H54 (cell line): ENCODE results near the gene RAB29.

ENCODE experiments used
- DNase-seq: peaks from one replicate; pipeline ENCODE4 v3.0.0; 2011; ENCODE audit warnings: low spot score, mixed read lengths; ENCODE audit not compliant: insufficient read length
- FAIRE-seq: peaks from 3 replicates; lab custom pipeline; 2011; peaks lifted over from hg19 to GRCh38; lab: Jason Lieb, UNC
- POLR2A ChIP-seq: IDR thresholded peaks from 2 replicates; pipeline ENCODE4 v1.6.1; 2011; ENCODE audit warnings: low read depth, mild to moderate bottlenecking, low read length

Gene RAB29

GRCh38 chr1:205805082-205805711, 29.9 kb upstream of the RAB29 start:
- DNase-seq (no peak), FAIRE-seq (no peak)
- no peak for TF ChIP-seq POLR2A

GRCh38 chr1:205804605-205805004, 29.3 kb upstream of the RAB29 start:
- TF ChIP-seq POLR2A = no peak

DNA sequence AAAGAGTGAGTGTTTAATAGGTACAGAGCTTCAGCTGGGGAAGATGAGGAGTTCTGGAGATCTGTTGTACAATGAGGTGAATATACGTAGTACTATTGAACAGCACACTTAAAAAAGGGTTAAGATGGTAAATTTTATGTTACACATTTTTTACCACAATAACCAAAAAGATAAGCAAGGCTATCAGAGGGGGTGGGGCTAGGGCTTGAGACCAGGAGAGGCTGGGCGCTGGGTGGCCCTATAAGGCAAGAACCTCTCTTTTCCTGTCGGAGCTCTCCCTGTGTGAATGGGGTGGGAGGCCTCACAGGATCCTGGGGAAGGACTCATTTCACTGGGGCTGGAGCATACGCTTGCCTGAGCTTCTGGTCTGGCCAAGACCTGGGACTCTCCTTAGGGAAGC, 28.7 kb upstream of the RAB29 start:
- TF ChIP-seq POLR2A = no peak
- no peak for FAIRE-seq
- no peak for DNase-seq

More at GRCh38 chr1:205804605-205805004, 29.3 kb upstream of the RAB29 start:
- DNase-seq (no peak), FAIRE-seq (no peak)

DNA sequence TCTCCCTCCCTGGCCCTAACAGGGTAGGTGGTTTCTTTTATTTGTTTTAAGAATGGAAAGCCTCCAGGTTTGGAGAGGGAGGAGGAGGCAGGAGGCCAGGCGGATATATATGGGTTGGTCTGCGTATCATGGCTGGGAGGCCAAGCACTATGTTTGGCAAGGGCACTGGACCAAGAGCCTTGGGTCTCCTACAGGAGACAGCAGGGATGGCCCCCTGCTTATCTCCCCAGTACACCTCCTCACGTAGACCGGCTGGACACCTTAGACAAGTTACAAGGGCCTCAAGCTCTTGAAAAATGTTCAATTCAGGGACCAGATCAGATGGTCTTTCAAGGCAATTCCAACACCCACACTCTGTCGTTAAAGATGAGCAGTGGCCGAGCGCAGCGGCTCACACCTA, 26.8 kb upstream of the RAB29 start:
- FAIRE-seq = no peak

GRCh38 chr1:205800981-205801703, 25.9 kb upstream of the RAB29 start:
- FAIRE-seq (no peak), DNase-seq (no peak)
- no peak for TF ChIP-seq POLR2A

More for the DNA sequence above, 26.8 kb upstream of the RAB29 start:
- no peak for DNase-seq
- TF ChIP-seq POLR2A = no peak

DNA sequence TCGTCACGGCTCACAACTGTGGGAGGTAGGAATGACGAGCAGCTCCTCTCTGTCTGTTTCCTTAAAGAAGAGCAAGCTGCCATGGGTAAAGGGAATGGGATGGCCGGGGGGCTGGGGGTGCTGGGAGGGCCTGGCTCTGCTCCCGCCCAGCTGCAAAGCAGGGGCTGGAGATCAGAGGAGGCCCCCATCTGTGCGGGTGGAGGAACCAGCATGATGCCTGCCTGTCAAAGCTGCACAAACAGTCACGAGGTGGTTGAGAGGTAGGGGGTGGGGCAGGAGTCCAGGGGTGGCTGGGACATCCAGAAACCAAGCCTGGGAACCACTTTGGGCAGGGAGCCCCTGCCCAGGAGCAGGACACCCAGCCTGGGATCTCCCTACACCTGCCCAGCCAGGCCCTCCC, 25.1 kb upstream of the RAB29 start:
- no peak for DNase-seq
- no peak for FAIRE-seq
- no peak for TF ChIP-seq POLR2A

- no peak for FAIRE-seq
- DNase-seq = no peak
Measured at GRCh38 chr1:205798577-205798976, 23.3 kb upstream of the RAB29 start.

GRCh38 chr1:205797168-205797567, 21.9 kb upstream of the RAB29 start:
- no peak for FAIRE-seq
- no peak for DNase-seq
- TF ChIP-seq POLR2A = no peak

More at GRCh38 chr1:205798577-205798976, 23.3 kb upstream of the RAB29 start:
- no peak for TF ChIP-seq POLR2A

GRCh38 chr1:205794011-205794730, 18.9 kb upstream of the RAB29 start:
- DNase-seq (no peak), FAIRE-seq (no peak)

DNA sequence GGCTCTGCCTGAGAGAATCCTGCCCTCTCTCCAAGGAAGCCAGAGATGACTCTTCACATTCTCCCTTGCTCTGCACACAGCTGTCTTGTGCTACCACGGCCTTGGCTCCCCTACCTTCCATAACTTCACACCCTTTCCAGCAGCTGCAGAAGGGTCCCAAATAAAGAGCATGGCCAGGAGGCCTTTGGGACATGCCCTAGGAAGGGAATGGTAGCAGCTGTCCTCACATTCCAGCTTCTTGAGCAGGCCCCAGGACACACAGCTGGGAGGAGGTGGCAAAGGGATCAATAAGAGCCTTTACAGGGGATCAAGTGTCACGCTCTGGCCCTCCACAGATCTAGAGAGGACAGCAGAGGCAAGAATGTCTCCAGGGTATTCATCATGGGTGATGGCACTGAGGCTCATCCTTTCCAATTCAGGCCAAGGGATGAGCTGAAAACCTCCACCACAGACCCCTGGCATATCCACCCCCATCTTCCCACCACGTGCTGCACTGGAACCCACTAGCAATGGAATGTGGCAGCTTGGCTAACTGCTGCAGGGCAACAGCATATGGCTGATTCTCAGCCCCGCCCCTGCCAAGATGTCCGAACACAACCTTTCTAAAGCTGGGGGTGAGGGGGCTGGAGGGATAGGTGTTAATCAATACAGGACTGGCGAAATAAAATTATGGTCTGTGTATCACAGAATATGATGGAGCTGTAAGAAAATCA, 17.8 kb upstream of the RAB29 start:
- FAIRE-seq (no peak), DNase-seq (no peak)
- TF ChIP-seq POLR2A = no peak

More at GRCh38 chr1:205794011-205794730, 18.9 kb upstream of the RAB29 start:
- no peak for TF ChIP-seq POLR2A

DNA sequence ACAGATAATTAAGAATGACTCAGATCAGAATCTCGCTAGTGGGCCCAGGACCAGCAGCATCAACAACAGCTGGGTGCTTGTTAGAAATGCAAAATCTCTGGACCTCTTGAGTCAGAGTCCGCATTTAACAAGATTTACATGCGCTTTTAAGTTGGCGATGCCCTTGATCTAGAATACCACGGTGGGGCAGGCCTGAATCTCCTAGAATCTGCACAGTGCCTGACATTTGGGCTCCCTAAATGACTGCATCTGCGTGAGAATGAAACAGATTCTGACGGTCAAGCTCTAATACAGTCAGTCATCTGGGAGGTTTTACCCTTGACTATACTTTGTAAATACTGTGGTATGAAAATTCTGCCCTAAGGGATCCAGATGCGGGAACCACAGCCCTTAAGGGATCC, 17.2 kb upstream of the RAB29 start:
- DNase-seq (no peak), FAIRE-seq (no peak)
- TF ChIP-seq POLR2A = no peak

DNA sequence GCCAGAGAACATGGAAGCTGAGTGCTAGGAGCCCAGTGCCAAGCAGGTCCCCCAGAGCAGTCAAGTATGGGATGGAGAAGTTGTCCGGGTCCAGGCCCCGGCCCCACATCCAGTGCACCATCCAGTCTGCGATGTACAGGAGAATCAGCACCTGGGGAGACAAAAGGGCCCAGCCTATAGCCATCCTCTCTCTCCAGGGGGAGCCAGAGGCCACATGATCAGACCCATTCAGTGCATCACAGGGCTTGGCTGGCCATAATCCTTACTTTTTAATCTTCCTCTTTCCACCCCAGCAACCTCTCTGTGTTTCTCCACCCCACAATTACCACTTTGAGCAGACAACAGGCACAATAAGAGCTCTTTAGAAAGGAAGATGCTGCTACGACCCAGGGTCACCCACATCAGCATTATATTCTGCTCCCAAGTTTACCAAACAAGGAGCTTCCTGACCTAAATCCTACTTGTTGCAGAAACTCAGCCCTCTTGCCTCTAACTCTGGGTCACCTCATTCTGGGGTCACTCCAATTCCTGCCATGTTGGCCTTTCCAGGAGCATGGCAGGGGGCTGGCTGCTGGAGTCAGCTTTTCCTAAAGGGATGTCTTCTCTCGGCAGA, 16.4 kb upstream of the RAB29 start:
- peak; percentile 54 for DNase-seq
- peak; percentile 50 for FAIRE-seq
- no peak for TF ChIP-seq POLR2A

DNA sequence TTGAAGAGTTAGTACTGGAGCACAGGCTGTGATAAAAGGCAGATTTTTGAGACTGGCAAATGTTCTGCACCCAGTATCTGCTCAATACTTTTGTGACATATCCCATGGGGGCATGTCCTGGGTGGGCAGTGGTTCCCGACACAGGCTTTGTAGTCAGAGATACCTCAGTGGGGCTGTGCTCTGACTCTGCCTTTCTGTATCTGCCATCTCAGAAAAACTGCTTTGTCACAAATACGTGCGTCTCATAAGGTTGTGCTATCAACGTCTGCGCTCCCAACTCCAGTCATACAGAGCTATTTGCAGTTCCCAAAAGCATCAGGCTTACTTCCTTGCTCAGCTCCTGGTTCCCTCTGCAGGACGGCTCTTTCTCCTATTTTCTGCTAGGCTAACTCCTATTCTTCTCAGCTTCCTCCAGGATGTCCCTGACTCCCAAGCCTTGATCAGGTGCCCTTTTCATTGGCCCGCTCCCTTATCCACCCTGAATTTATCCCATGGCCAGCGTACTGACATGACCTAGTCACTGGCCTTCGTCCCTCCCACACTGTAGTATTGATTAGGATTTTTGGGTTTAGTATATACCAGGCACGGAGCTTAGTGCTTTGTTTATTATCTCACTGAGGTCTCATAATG, 12.1 kb upstream of the RAB29 start:
- FAIRE-seq (no peak), DNase-seq (no peak)
- no peak for TF ChIP-seq POLR2A

DNA sequence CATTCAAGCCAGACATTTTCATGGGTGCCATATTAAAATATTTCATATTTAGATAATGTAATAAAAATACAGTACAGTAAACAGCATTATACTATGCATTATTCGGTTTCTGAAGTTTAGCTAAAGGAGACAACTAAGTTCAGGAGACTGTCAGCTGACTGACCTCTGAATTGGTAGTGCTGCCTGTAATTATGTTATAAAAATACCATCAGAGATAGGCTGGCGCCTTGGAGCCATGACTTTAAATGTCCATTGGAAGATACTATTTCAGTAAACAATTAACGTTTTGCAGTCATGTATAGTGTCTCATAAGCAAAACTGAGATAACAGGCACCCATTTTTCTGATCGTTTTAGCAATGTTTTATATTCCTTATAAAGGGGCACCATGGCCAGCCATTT, 11.3 kb upstream of the RAB29 start:
- no peak for TF ChIP-seq POLR2A
- DNase-seq = no peak
- no peak for FAIRE-seq
